Measurements from ENCODE around the gene LLPH.

DNA sequence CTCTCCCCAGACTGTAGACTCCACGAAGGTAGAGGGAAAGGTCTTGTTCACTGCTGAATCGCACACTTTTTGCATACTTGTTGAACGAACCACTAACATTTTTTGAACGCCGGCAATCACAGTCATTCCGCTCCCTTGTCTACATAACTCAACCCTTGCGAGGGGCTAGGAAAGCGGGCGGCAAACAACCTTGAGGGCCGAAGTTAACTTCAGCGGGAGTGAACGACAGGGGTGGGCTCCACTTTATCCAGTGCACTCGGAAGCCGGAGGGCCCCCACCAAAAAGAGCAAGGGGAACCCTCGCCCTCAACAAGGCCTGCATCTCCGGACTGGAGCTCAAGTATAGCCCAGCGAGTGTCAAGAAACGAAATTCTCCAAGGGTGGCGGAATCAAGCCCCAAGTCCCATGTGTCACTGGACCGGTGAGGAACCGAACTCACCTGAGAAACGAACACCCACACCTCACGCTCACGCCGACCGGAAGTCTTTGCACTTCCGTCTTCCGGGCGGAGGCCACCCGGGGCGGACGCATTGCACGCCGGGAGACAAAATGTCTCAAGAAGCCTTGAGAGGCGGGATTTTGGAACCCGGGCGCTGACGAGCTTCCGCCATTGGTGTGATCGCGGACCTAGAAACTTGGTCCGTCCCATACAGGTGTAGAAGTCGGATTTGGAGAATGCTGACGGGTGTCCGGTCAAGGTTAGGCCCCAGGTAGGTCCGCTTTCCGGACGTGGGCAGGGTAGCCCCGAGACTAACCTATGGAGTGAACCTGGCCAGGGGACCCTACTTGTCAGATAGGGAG is at the start of gene LLPH:
- TF ChIP-seq POLR2A (IDR thresholded peaks at IDR 0.05) (peak in 1 of 2 donors; percentile 35), CTCF (IDR thresholded peaks at IDR 0.05) (no peak)
